Astrocyte (in vitro differentiated cells and primary cell): Measurements from ENCODE around the gene TRPM6.

Experiments
- CTCF ChIP-seq: IDR thresholded peaks from 2 replicates; pipeline ENCODE4 v1.5.1; 2011; ENCODE audit warnings: low read depth, mild to moderate bottlenecking, inconsistent platforms, low read length, moderate library complexity; ENCODE audit not compliant: insufficient read depth
- EZH2 ChIP-seq: IDR thresholded peaks from 2 replicates; pipeline ENCODE4 v1.6.1; 2012; ENCODE audit warnings: mild to moderate bottlenecking, low read length, inconsistent platforms; ENCODE audit not compliant: insufficient read depth

GRCh38 chr9:74887041-74887980 is at the start of gene TRPM6:
- no peak for TF ChIP-seq CTCF
- TF ChIP-seq EZH2, result no peak
